Coronary artery (tissue), 2 donors: ENCODE data around the gene KCNJ10.
A peak's percentile ranks its signal among the peaks of the same experiment; 100 is the strongest.

Source experiments
- DNase-seq: peaks from one replicate; pipeline ENCODE4 v3.0.0-alpha.2; 2017; ENCODE audit warnings: low spot score
- H3K27ac ChIP-seq, 2 donors: fragments of 200-600 bp; sonication (generic); one replicate each; pipeline ENCODE4 v1.5.1; 2016 to 2019
- H3K4me3 ChIP-seq: fragments of 200-600 bp; sonication (generic); 2 replicates; pipeline ENCODE4 v1.5.1; 2016; ENCODE audit warnings: mild to moderate bottlenecking, moderate library complexity
- TF ChIP-seq, protein P1 (sequence below): fragments of 200-600 bp; sonication (generic); IDR thresholded peaks from one replicate; pipeline ENCODE4 v1.5.1; 2019; ENCODE audit warnings: antibody characterized with exemption

Gene KCNJ10

DNA sequence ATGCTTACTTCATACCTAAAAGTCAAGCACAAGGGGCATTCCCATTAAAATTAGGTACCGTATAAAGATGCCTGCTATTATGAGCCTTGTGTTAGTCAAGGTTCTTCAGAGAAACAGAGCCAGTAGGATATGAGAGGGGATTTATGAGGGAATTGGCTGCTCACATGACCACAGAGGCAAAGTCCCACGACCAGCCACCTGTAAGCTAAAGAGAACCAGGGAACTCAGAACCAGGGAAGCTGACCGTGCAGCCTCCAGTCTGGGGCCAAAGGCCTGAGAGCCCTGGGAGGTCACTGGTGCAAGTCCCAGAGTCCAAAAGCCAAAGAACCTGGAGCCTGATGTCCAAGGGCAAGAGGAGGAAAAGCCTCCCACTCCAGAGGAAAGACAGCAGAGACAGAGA lies 58.2 kb downstream of the KCNJ10 start:
- Histone ChIP-seq H3K4me3 (no peak overlapping the region), H3K27ac (no peak overlapping the region)
- TF ChIP-seq, protein P1, sequence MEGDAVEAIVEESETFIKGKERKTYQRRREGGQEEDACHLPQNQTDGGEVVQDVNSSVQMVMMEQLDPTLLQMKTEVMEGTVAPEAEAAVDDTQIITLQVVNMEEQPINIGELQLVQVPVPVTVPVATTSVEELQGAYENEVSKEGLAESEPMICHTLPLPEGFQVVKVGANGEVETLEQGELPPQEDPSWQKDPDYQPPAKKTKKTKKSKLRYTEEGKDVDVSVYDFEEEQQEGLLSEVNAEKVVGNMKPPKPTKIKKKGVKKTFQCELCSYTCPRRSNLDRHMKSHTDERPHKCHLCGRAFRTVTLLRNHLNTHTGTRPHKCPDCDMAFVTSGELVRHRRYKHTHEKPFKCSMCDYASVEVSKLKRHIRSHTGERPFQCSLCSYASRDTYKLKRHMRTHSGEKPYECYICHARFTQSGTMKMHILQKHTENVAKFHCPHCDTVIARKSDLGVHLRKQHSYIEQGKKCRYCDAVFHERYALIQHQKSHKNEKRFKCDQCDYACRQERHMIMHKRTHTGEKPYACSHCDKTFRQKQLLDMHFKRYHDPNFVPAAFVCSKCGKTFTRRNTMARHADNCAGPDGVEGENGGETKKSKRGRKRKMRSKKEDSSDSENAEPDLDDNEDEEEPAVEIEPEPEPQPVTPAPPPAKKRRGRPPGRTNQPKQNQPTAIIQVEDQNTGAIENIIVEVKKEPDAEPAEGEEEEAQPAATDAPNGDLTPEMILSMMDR = no peak
- DNase-seq = no peak

DNA sequence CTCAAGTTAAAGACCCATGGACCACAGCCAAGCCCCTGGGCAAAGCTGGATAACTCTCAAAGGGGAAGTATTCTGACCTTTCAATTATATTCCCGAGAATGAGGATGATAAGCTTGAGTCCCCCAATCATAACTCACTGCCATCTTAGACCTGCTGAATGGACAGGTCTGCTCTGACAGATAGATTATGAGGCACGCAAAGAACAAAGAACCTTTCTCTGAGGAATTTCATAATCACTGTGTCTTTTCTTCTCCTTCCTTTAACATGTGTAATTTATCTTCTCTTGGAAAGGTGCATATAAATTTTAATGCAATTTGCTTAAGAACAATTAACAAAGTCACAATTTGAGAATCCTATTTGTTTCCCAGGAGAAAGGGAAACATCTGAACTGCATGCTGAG lies 60.2 kb downstream of the KCNJ10 start:
- H3K27ac ChIP-seq = no peak overlapping the region
- TF ChIP-seq, protein P1 = no peak
- DNase-seq = no peak
- no peak overlapping the region for H3K4me3 ChIP-seq

DNA sequence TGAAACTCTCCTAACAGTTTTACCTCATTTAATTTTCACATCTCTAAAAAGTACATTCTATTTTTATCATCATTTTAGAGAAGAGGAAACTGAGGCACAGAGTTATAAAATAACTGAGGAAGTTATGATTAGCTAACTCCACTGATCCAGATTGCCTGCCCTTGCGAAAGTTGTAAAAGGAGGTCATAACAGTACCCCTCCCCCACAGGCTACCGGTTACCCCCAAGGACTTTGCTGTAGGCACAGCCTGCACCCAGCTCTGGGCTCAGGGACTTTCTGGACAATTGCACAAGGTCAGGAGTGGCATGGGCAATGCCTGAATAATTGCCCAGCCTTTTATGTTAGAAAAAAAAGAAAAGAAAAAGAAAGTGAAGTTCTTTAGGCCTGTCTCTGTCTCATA lies 60.9 kb downstream of the KCNJ10 start:
- no peak for DNase-seq
- Histone ChIP-seq H3K4me3 (no peak overlapping the region), H3K27ac (no peak overlapping the region)
- TF ChIP-seq, protein P1 = no peak

DNA sequence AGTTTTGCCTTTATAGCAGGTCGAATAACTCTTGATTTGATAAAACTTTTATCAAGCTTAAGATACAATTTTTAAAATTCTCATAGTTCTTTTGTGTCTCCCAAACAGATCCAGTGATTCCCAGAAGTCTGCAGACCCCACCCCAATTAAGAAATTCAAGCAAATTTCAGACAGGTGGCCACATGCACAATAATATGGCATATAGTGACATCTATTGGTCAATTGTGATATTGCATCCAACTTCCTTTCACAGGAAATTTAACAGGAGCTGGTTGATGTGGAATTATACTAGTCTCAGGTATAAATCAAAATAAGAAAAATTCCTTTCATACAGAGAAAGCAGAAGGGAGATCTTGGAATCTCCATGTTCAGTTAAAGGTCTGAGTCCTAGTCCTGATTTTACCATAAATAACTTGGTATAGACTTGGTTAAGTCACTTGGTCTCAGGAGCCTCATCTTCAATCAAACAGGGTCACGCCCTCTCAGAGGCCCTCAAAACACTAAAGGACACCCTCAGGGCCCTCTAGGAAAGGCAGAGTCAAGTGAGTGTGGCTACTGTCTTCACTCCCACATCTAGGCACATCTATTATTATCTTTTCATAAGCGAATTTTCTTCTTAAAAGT lies 62.3 kb downstream of the KCNJ10 start:
- H3K27ac ChIP-seq = no peak overlapping the region
- TF ChIP-seq, protein P1 = peak; percentile 52
- H3K4me3 ChIP-seq = no peak overlapping the region
- no peak for DNase-seq

DNA sequence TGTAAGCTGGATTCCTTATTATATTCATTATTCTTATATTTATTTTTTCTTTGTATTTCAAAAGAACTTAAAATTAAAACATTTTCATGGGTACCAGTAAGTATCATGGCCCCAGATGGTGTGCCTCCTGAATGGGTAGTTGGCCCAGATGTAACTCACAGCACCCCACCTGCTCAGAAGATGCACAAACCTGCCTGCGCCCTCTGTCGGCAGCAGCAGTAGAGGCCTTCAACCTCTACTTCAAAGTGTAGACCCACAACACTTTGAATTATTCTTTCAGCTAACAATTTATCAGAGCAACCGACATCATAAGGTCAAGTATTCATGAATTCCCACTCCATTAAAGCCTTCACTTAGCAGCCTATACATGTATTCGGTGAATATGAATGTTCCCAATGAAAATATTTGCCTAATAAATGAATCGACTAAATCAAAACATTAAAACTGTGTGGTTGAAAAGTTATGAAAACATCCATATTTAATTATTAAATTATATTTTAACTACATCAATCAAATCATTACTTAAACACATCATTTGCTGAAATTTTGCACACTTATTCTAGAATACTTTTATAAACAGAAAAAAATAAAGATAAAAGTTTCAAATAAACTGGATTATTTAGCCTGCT lies 63.5 kb downstream of the KCNJ10 start:
- no peak for DNase-seq
- Histone ChIP-seq H3K27ac (no peak overlapping the region), H3K4me3 (no peak overlapping the region)
- TF ChIP-seq, protein P1 = peak; percentile 30

DNA sequence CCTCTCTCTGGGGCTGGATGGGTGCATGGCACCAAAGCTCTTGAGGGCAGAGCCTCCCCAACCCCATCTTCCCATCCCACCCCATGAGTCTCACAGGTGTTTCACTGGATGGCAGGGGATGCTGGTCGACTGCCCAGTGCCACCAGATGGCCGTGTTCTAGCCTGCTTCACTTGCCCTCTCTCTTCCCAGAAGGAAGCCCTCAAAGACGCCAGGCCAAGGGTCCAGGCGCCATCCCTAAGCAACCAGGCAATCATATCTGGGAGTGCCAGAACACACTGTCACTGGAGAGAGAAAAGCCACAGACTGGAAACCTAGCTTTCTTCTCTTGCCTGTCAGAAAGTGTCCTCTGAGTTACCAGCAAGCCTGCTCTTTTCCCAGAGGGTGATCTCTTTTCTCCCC lies 64.9 kb downstream of the KCNJ10 start:
- TF ChIP-seq, protein P1 = no peak
- Histone ChIP-seq H3K27ac (no peak overlapping the region), H3K4me3 (no peak overlapping the region)
- no peak for DNase-seq

DNA sequence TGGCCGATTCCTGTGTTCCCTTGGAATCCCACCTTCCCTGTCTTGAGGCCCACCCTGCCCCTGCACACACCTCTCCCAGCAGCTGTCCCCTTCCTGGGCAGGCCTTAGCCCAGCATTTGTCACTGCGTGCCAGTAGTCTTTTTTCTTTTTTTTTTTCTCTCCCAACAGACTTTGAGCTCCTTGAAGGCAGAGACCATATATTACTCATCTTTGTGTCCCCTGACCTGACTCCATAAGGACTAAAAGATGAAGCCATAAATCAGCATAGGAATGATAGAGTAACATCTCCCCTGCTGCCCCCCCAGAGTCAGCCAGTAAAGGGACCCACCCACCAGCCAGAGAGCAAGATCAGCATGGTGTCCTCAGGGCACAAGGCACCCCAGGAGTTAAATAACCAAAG lies 65.5 kb downstream of the KCNJ10 start:
- TF ChIP-seq, protein P1 = no peak
- H3K27ac ChIP-seq = no peak overlapping the region
- no peak for DNase-seq
- no peak overlapping the region for H3K4me3 ChIP-seq
